Hematopoietic multipotent progenitor cell (in vitro differentiated cells): ENCODE results near the gene TUBB4B. TPM values are rescaled to one million over a fixed set of nuclear protein-coding genes. Genes with fewer than 3 reads are reported as not detected.

Experiments
- DNase-seq, 3 donors: peaks; one replicate each; pipeline ENCODE4 v3.0.0-alpha.2; 2011 to 2015; ENCODE audit warnings: low read depth in 2 of 3, low spot score in 2 of 3
- total RNA-seq: library from RNA; depleted of rRNA; stranded (reverse); fragments of >200 nt; gene quantifications from one replicate; pipeline ENCODE4 v1.2.3, GENCODE V29; 2012

TUBB4B gene
- total RNA-seq, 1 donor, result 141 TPM

DNA sequence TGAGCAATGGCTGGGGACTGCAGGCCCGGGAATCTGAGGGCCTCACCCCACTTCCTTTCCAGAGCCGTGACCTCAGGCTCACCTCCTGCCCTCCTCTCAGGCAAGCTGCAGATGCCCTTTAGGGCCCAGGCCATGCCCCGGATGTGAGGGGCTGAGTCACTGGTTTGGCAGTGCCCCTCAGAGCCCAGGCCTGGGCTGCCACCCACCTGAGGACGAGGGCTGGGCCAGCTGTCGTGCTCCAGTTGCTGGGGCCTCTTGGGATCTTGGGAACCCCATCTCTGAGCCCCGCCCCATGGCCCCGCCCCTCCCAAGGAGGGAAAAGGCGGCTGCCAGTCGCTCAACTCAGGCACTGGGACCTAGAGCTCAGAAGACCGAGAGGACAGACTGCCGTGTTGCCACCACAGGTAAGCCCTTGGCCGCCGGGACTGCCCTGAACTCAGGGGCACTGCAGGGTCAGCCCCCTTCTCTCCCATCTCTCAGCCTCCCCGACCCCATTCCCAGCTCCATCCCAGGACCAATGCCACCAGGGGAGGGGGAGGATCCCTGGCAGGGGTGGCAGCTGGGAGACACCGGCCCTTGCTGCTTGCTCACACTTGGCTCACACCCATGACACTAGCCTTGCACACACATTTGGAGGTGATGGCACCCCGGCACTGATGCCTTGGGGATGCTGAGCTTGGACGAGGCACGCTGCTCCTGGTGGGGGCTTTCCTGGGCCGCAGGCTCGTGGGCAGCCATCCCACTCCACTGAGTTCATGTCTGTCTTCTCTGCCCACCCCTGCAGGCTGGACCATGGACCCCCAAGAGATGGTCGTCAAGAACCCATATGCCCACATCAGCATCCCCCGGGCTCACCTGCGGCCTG is 16.0 kb upstream of the TUBB4B start, which contains the start of gene CYSRT1:
Gene CYSRT1 (plus strand): TSS at position 345 of the 865 bp plus-strand sequence. CDS start 448 bp downstream, at position 793.
- no peak for DNase-seq

DNA sequence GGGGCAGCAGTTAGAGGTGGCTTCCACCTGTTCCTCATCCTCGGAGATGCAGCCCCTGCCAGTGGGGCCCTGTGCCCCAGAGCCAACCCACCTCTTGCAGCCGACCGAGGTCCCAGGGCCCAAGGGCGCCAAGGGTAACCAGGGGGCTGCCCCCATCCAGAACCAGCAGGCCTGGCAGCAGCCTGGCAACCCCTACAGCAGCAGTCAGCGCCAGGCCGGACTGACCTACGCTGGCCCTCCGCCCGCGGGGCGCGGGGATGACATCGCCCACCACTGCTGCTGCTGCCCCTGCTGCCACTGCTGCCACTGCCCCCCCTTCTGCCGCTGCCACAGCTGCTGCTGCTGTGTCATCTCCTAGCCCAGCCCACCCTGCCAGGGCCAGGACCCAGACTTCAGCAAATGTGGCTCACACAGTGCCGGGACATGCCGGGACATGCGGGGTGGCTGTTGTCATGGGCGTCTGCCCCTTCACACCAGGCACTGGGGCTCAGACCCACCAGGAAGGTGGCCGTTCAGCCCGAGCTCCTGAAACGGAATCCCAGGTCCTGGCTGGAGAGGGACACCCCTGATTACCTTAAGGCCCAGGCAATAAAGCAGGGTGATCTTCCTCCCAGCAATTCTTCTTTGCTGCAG is 15.3 kb upstream of the TUBB4B start:
- DNase-seq, result no peak

GRCh38 chr9:137226338-137227053 is 14.6 kb upstream of the TUBB4B start:
- DNase-seq, result no peak

GRCh38 chr9:137227054-137227852 is 13.8 kb upstream of the TUBB4B start, which contains the start of gene RNF224:
Gene RNF224 (plus strand): TSS chr9:137227502. CDS start chr9:137228336, 834 bp downstream.
- DNase-seq, result peak; percentile 69 to 89 (median 75)

GRCh38 chr9:137227853-137228505 is 13.1 kb upstream of the TUBB4B start:
- DNase-seq, result no peak

DNA sequence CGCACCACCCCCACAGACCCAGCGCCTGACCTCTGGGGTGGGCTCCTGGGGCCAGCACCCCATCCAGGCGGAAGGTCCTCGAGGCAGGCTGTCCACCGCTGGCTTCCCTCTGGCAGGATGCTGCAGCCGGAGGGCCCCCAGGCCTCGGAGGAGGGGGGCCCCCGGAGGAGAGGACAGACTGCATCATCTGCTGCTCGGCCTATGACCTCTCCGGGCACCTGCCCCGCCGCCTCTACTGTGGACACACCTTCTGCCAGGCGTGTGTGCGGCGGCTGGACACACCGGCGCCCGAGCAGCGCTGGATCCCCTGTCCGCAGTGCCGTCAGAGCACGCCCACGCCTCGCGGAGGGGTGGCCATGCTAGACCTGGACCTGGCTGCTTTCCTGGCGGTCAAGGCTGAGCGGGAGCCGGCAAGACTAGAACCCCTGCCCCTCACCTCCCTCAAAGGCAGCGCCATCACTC is 12.6 kb upstream of the TUBB4B start:
- no peak for DNase-seq

- DNase-seq, result no peak
These were observed 11.9 kb upstream of the TUBB4B start for GRCh38 chr9:137228968-137229896.

- no peak for DNase-seq
These were observed 11.0 kb upstream of the TUBB4B start for GRCh38 chr9:137229903-137230704.

- no peak for DNase-seq
These were observed 10.2 kb upstream of the TUBB4B start, which contains the start of gene SLC34A3 for GRCh38 chr9:137230705-137231371. Gene SLC34A3 (plus strand): TSS chr9:137230901. CDS start chr9:137231703, 802 bp downstream.

DNA sequence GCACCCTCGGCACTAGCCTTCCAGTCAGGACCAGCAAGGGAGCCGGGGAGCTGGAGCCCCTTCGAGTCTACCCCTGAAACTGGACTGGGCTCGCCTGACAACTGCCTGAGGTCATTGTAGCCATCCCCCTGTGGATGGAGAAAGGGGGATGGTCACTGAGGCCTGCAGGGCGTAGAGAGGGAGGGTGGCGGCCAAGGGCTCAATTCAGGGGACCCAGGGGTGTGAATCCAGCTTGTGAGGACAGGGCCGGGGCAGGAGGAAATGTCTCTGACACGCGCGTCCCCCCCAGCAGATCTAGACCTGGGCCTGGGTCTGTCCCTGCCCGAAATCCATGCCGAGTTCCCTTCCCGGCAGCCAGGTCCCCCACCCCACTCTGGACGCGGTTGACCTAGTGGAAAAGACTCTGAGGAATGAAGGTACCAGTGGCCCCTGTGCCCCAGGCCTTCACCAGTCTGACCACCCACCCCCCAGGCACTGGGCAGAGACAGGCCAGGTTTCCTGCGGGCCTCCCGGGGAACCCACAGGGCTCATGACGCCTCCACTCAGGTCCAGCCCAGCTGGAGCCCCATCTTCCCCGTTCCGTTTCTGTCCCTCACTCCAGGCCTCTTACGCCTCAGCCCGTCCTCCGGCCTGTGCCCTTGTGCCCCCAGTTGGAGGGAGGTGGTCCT is 9.6 kb upstream of the TUBB4B start:
- DNase-seq, result no peak

- no peak for DNase-seq
These were observed 9.0 kb upstream of the TUBB4B start for GRCh38 chr9:137232101-137232500.

DNA sequence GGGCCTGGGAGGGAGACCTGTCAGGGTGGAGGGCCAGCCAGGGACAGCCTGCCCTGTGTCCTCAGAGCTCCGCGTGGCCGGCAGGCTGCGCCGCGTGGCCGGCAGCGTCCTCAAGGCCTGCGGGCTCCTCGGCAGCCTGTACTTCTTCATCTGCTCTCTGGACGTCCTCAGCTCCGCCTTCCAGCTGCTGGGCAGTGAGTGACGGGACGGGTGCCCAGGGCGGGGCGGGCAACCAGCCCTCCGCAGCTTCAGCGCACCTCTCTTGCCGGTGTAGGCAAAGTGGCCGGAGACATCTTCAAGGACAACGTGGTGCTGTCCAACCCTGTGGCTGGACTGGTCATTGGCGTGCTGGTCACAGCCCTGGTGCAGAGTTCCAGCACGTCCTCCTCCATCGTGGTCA is 8.6 kb upstream of the TUBB4B start:
- DNase-seq, result no peak

DNA sequence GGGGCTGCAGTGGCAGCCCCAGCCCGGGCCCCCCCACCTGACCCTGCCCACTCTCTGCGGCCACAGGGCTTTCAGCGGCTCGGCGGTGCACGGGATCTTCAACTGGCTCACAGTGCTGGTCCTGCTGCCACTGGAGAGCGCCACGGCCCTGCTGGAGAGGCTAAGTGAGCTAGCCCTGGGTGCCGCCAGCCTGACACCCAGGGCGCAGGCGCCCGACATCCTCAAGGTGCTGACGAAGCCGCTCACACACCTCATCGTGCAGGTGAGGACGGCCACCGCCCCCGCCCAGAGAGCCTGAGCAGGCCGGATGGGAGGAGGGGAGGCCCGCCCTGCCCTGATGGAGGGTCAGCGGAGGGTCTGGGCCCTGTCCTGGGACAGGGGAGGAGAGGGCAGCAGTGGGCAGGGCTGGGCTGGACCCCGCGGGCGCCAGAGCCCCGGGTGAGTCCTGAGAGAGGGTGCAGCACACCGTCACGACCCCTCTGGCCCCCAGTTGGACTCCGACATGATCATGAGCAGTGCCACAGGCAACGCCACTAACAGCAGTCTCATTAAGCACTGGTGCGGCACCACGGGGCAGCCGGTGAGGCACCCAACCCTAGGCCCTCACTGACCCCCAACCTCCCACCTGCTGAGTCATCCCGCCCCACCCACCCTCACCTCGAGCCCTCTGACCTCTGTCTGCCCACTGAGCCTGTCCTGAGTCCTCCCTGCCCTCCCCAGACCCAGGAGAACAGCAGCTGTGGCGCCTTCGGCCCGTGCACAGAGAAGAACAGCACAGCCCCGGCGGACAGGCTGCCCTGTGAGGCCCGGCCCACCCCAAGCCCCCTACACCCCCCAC is 7.7 kb upstream of the TUBB4B start:
- no peak for DNase-seq

DNA sequence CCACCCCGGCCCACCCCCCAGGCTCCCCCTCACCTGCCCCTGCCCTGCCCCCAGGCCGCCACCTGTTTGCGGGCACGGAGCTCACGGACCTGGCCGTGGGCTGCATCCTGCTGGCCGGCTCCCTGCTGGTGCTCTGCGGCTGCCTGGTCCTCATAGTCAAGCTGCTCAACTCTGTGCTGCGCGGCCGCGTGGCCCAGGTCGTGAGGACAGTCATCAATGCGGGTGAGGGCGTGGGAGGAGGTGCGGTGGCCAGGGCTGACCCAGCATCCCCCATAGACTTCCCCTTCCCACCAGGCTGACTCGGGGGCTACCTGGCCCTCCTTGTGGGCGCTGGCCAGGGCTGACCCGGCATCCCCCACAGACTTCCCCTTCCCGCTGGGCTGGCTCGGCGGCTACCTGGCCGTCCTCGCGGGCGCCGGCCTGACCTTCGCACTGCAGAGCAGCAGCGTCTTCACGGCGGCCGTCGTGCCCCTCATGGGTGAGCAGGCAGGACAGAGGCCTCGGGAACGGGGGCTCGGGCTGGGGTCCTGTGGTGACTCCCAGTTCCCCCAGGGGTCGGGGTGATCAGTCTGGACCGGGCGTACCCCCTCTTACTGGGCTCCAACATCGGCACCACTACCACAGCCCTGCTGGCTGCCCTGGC is 6.9 kb upstream of the TUBB4B start:
- DNase-seq, result no peak

DNA sequence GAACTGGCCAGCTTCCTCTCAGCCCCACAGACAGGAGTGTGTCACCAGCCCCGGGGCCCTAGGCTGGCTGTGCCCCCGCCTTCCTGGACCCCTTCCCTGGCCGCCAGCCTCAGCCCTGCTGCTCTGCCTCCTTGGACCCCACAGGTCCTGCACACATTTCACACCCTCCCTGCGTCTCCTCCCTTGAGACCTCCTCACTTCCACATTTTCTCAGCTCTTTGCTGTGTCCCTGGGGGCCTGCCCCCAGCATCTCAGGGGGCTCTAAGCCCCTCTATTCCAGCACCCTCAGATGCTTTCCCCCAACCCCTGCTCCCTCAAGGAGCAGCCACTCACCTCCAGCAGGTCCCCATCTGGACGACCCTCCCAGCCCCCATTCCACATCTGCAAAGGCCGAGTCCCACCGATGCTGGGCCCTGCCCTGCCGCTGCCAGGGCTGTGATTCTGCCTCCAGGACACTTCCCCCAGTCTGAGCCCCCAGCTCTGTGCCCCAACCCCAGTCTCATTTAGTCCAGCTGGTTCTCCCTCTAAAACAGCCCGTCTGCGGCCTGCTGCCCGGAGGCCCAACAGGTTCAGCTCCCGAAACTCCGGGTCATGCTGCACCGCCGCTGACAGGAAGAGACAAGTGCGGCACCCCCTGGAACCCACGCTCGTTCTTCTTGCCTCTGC is 6.2 kb upstream of the TUBB4B start:
- no peak for DNase-seq
